Stimulated activated CD8-positive, alpha-beta memory T cell treated with anti-CD3 and anti-CD28 coated beads, Interleukin-12 subunit alpha, Interleukin-12 subunit beta, amount 100 ng/mL, for 24 hours (primary cell): ENCODE results near the gene TMC1.
"Not testable (repeated sequence)": the region's sequence is repeated elsewhere in the genome, so short reads cannot be mapped to it uniquely, and the experiment has no call there.

Experiments used
- DNase-seq: peaks from one replicate; pipeline ENCODE4 v3.0.0-alpha.2; 2020; ENCODE audit errors: extremely low read depth

The TMC1 gene

DNA sequence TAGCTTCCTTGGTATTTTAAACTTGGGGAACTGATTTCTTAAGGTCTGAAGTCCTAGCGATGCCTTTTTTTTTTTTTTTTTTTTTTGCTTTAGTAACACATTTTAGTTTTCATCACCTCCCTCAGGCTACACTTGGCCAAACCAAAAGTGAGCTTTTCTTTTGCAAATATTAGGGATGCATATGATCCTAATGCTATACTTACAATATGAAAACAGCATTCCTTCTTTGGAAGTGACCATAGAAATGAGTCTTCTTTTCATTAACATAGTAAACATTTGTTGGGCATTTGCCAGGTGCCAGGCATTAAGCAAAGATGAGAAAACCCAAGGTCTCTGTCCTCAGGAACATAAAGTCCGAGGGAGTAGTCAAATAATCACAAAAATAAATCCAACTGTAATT lies 241.6 kb downstream of the TMC1 start:
- DNase-seq, result no peak

DNA sequence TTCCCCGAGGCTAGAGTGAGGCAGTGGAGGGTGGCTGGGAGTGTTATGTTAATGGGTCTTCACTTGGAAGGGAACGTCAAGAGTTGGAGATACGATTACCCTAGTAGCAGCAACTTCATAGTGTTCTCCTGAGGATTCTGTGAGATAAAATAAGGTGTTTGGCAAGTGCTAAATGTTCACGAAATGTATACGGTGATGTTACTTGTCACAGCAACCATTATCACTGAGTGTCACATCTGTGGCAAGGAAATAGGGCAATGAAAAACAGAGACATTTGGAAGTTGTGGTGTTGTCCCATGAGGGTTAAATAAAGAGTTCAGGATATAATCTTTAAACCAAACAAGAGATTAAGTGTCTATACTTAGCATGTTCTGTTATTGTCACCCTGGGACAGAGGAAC lies 248.1 kb downstream of the TMC1 start:
- no peak for DNase-seq

DNA sequence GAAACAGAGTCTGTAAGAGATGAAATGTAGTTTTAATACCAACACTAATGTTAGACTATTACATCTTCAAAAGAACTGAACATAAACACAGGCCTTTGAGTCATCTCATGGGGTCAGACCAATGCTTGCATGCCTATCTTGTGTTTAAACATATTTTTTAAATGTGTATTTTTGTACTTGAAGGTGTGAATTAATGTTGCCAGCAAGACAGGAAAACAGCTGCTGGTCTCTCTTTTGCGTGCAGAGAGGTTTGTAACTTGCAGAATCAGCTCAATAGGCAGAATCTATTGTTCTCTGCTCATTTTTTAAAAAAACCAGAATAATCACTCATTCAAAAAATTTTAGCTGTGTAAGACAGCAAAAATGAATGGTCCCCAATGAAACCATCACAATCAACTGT lies 251.3 kb downstream of the TMC1 start:
- no peak for DNase-seq

DNA sequence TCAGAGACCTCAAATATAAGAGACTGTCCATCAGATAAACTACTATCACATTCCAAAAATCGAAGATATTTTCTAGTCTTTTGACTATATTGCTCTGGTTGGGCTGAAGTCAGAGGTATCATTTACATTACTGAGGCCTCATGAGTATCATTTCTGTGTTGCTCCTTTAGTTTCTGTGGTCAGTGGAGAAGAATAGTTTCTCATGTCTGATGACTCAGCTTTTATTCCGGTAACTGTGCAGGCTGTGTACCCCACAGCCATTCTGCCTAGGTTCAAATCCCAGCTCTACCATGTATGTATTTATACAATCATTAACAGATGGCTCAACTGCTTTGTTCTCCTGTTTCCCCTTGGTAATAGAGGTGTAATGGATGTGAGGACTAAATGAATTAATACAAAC lies 252.2 kb downstream of the TMC1 start:
- DNase-seq, result no peak

DNA sequence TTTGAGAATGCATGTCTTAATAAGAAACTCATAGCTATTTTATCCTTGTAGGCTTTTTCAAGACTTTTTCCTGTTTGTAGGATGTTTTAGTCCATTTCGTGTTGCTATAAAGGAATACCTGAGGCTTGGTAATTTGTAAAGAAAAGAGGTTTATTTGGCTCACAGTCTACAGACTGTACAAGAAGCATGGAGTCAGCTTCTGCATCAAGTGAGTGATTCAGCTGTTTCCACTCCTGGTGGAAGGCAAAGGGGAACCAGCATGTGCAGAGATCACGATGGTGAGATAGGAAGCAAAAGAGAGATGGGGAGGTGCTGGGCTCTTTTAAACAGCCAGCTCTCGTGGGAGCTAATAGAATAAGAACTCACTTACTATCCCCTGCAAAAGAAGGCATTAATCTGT lies 254.2 kb downstream of the TMC1 start:
- no peak for DNase-seq

DNA sequence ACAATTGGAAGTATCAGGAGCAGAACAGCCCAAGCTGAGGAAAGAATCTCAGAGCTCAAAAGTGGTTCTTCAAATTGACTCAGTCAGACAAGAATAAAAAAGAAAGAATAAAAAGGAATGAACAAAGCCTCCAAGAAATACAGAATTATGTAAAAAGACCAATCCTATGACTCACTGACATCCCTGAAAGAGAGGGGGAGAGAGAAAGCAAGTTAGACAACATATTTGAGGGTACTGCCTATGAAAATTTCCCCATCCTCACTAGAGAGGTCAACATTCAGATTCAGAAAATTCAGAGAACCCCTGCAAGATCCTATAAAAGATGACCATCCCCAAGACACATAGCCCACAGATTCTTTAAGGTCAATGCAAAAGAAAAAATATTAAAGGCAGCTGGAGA lies 258.2 kb downstream of the TMC1 start:
- no peak for DNase-seq

DNA sequence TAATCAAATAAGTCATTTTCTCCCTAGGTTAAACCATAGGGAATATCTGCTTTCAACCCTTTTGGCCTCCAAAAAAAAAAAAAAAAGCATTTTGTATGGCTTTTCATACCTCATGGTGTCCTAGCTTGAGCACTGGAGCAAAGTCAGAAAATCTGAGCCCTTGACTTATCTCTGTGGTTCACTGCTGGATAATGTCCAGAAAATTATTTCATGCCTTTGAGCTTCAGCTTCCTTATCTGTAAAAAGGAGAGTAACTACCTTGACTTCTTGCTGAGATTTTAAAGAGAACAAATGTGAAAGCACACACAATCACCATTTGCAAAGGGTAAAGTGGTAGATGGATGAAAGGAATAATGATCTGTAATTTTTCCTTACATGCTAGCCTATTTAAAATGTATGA lies 265.5 kb downstream of the TMC1 start:
- no peak for DNase-seq

DNA sequence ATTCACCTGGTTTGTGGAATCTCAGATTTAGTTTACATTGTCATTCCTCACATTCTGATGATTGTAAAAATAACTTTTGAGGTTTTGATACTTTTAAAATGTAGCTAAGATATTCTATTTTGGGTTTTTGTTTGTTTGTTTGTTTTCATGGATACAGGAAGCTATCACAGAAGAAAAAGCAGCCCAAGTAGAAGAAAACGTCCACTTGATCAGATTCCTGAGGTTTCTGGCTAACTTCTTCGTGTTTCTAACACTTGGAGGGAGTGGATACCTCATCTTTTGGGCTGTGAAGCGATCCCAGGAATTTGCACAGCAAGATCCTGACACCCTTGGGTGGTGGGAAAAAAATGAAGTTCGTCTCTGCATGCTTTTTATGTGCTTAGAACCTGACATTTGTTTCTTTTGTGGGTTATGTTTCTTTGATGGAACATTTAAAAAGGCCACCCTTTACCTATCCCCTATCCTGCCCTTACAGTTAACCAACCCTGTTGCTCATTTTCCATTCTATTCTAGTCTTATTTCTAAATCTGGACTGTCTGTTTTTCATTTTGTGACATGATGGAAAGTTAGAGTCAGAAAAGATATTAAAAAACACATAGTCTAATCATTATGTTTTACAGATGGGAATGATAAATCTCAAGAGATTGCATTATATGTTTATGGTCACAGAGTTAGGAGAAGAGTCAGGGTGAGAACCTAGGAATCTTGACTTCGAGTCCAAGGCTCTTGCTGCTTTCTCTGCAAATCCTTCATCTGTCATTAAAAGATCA lies 267.7 kb downstream of the TMC1 start:
- no peak for DNase-seq

DNA sequence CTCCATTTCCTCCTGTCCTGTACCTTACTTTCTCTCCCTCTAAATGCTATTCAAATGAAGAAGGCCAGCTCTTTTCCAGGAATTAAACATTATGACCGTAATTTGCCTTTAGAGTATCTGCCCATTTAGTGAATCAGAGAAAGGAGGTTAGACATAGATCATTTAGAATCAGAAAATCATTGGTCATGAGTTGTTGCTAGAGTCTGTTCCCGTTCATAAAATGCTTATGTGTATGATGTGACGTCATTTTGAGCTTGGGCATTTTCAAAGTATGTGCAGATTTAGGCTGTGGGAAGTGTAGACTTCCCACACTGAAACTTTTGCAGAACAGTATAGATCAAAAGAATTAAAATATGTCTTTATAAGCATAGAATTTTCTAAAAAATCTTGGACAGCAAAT lies 268.5 kb downstream of the TMC1 start:
- DNase-seq, result no peak

DNA sequence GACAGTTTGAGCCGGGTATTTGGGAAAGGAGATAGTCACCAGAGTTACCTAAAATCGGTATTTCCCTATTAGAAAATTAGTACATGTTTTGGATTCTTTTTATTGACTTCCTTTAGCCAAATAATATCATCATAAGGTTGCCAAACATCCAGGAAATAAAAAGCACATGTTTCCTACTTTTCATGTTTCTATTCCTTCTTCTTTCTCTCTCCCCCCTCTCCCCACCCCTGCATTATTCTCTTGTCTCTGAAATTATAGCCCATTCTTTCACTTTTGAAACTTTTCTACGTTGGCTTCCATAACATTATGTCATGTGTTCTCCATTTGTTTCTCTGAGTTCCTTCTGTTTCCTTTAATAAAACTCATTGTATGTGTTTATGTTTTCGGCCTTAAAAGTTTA lies 269.6 kb downstream of the TMC1 start:
- DNase-seq, result no peak

DNA sequence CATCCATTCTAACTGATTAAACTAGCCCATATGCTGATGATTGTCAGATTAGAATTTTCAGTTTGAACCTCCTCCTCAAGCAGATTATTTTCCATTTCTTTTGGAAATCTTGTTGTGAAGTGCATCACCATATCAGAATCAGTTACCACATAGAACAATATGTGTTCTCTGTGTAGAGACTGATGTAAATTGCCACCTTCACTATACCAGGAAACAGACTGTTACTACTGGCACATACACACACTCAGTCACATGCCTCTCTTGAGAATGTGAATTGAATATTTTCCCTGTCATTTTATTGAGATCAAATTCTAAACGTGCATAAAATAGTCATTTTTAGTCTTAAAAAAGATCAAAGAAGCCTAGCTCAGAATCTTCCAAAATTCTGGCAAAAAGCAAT lies 270.0 kb downstream of the TMC1 start:
- DNase-seq, result no peak

DNA sequence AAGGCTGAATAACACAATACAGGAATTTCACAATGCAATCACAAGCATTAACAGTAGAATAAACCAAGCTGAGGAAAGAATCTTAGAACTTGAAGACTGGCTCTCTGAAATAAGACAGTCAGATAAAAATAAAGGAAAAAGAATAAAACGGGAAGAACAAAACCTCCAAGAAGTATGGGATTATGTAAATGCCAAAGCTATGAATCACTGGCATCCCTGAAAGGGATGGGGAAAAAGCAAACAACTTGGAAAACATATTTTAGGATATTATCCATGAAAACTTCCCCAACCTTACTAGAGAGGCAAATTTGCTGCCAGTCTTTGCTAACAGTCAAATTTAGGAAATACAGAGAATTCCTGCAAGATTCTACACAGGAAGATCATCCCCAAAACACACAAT lies 273.5 kb downstream of the TMC1 start:
- DNase-seq, result no peak

DNA sequence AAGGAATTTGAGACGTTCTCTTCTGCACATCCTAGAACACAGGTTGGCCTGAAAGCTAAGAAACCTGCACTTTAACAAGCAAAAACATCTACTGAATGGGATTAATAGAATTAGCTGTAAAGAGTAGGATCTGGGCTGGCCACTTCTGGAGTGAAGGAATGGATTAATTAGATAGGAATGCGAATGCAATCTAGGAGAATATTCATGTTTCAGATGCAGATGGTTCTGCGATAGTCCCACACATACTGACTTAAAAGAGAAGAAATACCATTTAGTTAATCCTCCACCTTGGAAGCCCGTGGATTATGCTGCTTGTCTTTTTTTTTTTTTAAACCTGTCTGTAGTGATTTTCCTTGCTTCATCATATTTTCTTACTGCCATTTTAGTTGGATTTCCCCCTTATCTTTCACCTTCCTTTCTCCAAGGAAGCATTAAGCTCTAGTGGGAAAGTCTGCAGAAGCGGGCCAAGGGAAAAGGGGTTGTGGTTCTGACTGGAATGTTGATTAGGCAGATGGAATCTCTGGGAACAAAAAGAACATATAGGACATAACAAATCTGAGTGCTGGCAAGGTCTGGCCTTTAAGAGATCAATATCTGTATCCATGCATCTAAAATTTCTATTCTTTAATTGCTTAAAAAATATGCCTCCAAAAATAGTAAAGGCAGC lies 279.1 kb downstream of the TMC1 start:
- no peak for DNase-seq

DNA sequence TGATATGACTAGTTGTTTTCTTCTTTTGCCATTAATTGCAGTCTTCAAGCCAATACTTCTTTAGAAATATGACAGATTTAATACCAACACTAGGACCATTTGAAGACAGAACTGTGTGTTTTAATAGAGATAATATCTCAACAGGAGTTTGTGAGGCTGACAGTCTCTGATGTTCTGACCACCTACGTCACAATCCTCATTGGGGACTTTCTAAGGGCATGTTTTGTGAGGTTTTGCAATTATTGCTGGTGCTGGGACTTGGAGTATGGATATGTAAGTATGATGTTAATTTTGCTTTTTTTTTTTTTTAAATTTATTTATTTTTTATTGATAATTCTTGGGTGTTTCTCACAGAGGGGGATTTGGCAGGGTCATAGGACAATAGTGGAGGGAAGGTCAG lies 283.8 kb downstream of the TMC1 start:
- DNase-seq, result no peak

DNA sequence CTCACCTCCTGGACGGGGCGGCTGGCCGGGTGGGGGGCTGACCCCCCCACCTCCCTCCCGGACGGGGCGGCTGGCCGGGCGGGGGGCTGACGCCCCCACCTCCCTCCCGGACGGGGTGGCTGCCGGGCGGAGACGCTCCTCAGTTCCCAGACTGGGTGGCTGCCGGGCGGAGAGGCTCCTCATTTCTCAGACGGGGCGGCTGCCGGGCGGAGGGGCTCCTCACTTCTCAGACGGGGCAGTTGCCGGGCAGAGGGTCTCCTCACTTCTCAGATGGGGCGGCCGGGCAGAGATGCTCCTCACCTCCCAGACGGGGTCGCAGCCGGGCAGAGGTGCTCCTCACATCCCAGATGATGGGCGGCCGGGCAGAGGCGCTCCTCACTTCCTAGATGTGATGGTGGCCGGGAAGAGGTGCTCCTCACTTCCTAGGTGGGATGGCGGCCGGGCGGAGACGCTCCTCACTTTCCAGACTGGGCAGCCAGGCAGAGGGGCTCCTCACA lies 285.0 kb downstream of the TMC1 start:
- DNase-seq, result not testable (repeated sequence)

DNA sequence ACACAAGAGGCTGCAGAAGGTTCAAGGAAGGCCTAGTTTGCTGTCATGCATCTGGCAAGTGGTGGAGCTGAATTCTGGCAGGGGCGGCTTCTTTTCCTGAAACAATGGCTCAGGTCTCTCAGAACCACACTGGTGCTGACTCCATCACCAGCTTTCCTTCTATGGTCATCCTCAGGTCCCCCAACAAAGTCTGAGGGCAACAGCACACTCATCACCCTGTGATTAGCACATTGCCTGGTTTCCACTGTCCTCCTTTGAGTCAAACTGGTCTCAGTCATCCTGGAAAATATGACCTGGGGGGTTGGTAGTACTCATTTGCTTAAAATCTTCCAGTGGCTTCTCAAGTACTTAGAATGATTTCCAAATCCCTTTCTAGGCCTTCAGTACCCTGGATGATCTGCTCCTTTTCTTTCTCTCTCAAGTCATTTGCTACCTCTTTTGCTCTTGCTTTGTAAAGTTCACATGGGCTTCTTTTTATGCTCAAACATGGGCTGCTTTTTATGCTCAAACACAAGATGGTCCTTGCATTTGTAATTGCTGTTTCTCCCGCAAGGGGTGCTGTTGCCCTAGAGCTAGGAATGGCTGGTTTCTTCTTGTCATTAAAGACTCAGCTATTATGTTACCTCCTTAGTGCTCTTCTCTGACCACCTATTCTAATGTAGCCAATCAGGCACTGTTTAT lies 286.5 kb downstream of the TMC1 start:
- DNase-seq, result no peak

DNA sequence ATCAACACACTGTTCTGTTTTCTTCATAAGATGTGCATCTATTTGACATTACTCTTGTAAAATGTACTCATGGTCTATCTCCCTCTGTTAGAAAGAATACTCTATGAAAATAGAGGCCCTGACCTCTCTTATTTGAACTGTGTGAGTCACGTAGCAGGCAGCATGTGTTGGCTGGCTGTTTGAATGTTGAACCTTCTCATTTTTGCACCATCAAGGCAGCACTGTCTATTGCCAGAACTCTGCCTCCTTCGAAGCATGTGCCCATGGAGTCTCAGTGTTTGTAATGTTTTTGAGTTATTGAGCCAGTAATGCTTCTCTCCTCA lies 287.0 kb downstream of the TMC1 start:
- DNase-seq, result no peak

DNA sequence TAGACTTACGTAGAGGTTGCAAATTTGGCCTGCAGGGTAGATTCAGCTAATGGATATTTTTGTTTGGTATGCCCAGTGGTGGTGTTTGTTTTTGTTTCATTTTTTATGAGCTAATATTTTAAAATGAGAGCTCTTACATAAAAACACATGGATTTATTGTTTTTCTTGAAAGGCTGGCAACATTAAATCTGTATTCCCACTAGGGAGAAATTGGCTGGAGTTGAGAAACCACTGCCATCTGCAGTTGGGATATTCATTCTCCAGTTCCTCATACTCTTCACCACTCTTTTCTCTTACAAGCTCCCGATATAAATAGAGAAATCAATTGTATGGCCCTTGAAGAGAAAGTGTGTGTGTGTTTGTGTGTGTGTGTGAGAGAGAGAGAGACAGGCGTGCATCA lies 288.2 kb downstream of the TMC1 start:
- no peak for DNase-seq

DNA sequence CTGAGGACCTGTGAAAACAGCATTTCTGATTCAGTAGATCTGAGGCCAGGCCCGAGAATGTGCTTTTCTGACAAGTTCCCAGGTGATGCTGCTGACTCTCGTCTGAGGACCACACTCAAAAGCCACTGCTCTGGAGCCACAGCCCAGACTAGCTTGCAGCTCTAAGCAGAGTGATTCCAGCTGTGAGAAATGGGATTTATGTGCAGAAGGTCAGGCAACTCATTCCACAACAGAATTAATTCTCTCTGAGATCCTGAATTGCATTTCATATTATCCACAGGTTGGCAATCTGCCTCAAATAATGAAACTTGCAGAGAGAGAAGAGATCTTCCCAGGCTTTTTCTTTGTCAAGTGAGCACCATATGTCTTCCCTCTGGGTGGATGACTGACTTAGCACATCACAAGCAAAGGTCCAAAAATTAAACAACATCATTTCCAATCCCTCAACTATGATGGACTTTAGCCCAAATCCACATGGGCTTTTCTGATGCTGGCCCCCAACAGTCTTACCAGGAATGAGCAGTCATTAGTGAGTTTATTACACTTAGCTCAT lies 291.2 kb downstream of the TMC1 start:
- DNase-seq, result no peak

DNA sequence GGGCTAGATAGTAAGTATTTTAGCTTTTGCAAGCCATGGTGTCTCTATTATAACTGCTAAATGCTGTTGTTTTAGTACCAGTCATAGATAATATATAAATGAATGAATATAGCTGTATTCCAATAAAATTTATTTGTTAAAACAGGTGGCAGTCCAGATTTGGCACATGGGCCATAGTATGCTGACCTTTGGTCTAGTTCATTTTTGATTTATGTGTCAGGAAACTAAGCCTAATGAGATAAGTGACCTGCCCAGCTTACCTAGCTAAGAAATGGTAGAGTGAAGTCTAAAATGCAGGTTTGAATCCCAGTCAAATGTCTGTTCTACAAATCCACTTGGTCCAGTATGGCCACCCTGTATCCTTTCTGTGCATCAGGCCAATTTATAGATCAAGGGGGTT lies 292.1 kb downstream of the TMC1 start:
- no peak for DNase-seq

DNA sequence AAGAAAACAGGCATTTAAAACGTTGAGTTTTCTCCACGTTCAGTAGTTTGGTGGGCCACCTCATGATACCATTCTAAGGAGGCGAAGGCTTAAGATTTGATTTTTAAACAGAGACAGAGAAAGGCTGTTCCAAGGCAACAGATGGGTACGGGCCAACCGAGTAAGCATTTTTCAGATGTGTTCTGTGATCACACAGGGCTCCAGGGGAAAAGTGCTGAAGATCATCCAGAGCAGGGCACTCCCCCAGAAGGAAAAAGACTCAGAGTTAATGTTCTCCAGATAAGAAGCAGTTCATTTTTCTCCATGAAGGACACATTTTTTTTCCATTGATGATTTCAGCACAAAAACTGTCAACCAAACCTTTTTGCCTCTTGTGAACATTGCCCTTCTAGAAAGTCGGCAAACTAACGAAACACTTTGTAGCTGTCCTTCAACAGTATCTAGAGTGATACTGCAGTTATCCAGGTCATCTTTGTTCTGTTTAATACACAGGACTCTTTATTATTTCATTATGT lies 292.7 kb downstream of the TMC1 start:
- DNase-seq, result no peak

DNA sequence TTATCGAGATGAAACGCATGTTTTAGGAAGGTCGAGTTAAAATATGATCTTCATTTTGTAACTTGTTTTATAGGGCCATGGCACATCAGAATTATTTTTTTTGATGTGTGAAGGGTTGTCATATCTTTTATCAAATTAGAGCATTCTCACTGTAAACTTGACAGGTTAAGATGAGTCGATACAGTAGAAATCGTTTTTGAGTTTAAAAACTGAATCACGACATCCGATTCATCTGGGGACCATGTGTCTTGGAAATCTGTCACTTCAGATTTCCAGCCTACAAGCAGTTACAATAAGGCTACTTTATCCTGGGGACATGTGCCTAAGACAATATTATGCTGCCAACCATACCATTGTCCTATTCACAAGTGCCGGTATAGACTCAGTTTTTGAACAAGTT lies 295.3 kb downstream of the TMC1 start:
- DNase-seq, result no peak

DNA sequence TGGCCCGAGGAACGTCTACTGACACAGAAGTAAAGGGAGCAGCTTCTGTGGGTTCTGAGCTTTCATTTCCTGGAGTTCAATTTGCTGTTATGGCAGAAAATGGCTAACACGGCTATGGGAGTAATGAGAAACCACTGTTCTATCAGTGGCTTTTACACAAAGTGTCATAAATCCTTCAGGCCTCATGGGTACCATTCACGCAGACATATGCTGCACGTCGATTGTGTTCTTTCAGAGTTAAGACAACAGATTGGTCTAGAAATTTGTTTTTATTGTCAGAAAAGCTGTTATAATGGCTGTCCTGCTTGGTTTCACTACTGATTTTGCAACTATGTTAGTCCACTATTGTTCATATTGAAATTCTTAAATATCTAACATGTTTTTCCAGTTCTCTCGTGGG lies 296.0 kb downstream of the TMC1 start:
- no peak for DNase-seq
